GM12878 (cell line): Measurements from ENCODE around the gene LARGE1. TPM values are rescaled to one million over a fixed set of nuclear protein-coding genes. Genes with fewer than 3 reads are reported as not detected.
A peak's percentile ranks its signal among the peaks of the same experiment; 100 is the strongest.

Experiments used
- ATAC-seq: fragments of 200-7000 bp; cut with Tn5 transposase; 3 replicates; pipeline ENCODE4 v1.9.1; 2020; ENCODE audit warnings: mild to moderate bottlenecking, moderate library complexity
- BruUV-seq: library from RNA; stranded (reverse); fragments of 400-500 nt; replicated peaks from 2 replicates; lab custom pipeline; 2021; lab: Mats Ljungman, UMichigan
- CTCF ChIA-PET: fragments of 300-600 bp; sonication (Branson Sonifier 250); formaldehyde crosslinking; extraction: SDS; loops from one replicate; lab custom pipeline; 2021; ENCODE audit warnings: inconsistent platforms; lab: Yijun Ruan, JAX
- POLR2A ChIA-PET: fragments of 350-600 bp; formaldehyde crosslinking; extraction: SDS; loops from one replicate; lab custom pipeline; 2021; ENCODE audit warnings: inconsistent platforms; lab: Charles Lee
- RAD21 ChIA-PET: fragments of 300-600 bp; sonication (Branson Sonifier 250); formaldehyde crosslinking; loops from one replicate; lab custom pipeline; 2023; ENCODE audit warnings: antibody characterized with exemption; ENCODE audit not compliant: unreplicated experiment; lab: Charles Lee
- SMC1A ChIA-PET: fragments of 300-600 bp; sonication (Branson Sonifier 250); formaldehyde crosslinking; loops from one replicate; lab custom pipeline; 2023; ENCODE audit not compliant: unreplicated experiment, uncharacterized antibody; lab: Charles Lee
- DNase-seq: peaks from one replicate; pipeline ENCODE4 v3.0.0-alpha.2; 2011; ENCODE audit warnings: low read depth, low spot score
- FAIRE-seq: peaks from 3 replicates; lab custom pipeline; 2011; peaks lifted over from hg19 to GRCh38; lab: Jason Lieb, UNC
- H2AFZ ChIP-seq: 2 replicates; pipeline ENCODE4 v1.6.0; 2011; ENCODE audit warnings: low read depth, low read length, control low read depth; ENCODE audit not compliant: control insufficient read depth
- H3K27ac ChIP-seq: 2 replicates; pipeline ENCODE4 v1.5.1; 2011; ENCODE audit warnings: control low read depth; ENCODE audit not compliant: control insufficient read depth, insufficient read depth
- H3K27me3 ChIP-seq, 2 experiments: replicated peaks in 1 of 2; 2 replicates each; pipeline versions ENCODE4 v1.6.0 to v1.6.1; 2011; ENCODE audit warnings: low read length in 1 of 2; ENCODE audit not compliant: control insufficient read depth in 2 of 2, insufficient read depth in 2 of 2
- H3K36me3 ChIP-seq, 2 experiments: 2 replicates each; pipeline ENCODE4 v1.5.1; 2011; ENCODE audit warnings: low read length in 1 of 2; ENCODE audit not compliant: control insufficient read depth in 2 of 2, insufficient read depth in 2 of 2
- H3K4me1 ChIP-seq: 2 replicates; pipeline ENCODE4 v1.6.1; 2011; ENCODE audit warnings: mild to moderate bottlenecking, low read length, moderate library complexity, mixed read lengths; ENCODE audit not compliant: control insufficient read depth, insufficient read depth
- H3K4me2 ChIP-seq: 2 replicates; pipeline ENCODE4 v1.6.0; 2011; ENCODE audit warnings: control low read depth; ENCODE audit not compliant: control insufficient read depth, insufficient read depth
- H3K4me3 ChIP-seq: fragments of 200-600 bp; sonication (generic); 2 replicates; pipeline ENCODE4 v1.5.1; 2016
- H3K79me2 ChIP-seq: 2 replicates; pipeline ENCODE4 v1.6.0; 2011; ENCODE audit warnings: low read length; ENCODE audit not compliant: control insufficient read depth, insufficient read depth
- H3K9ac ChIP-seq: 2 replicates; pipeline ENCODE4 v1.8.0; 2011; ENCODE audit warnings: low read length, control low read depth, mixed read lengths; ENCODE audit not compliant: control insufficient read depth, insufficient read depth
- H3K9me3 ChIP-seq: replicated peaks from 3 replicates; pipeline ENCODE4 v1.5.1; 2011; ENCODE audit warnings: mild to moderate bottlenecking, low read length; ENCODE audit not compliant: control insufficient read depth, insufficient read depth
- H4K20me1 ChIP-seq: 2 replicates; pipeline ENCODE4 v1.6.0; 2011; ENCODE audit not compliant: control insufficient read depth, insufficient read depth
- CBX5 ChIP-seq: sonication (generic); IDR thresholded peaks from 2 replicates; pipeline ENCODE4 v1.6.1; 2016; ENCODE audit warnings: low read depth, moderate library complexity, mild to moderate bottlenecking, inconsistent platforms
- EGR1 ChIP-seq, 2 experiments: IDR thresholded peaks; 1 replicate in 1 of 2; 2 replicates in 1 of 2; pipeline ENCODE4 v1.6.1; 2011 to 2012; ENCODE audit warnings: low read depth in 2 of 2, low read length in 2 of 2, borderline replicate concordance in 1 of 2, mild to moderate bottlenecking in 1 of 2, moderate library complexity in 1 of 2
- HDAC2 ChIP-seq: fragments of 200-600 bp; sonication (generic); IDR thresholded peaks from 2 replicates; pipeline ENCODE4 v1.6.1; 2017
- IKZF2 ChIP-seq, 2 experiments: fragments of 450-650 bp; IDR thresholded peaks; 2 replicates each; pipeline ENCODE4 v1.6.1; 2017; ENCODE audit warnings: mild to moderate bottlenecking in 2 of 2, moderate library complexity in 2 of 2
- JUND ChIP-seq: IDR thresholded peaks from 2 replicates; pipeline ENCODE4 v1.6.1; 2012; ENCODE audit warnings: low read depth, mild to moderate bottlenecking, low read length, improper control_type of control experiment, moderate library complexity
- MEF2A ChIP-seq: IDR thresholded peaks from 2 replicates; pipeline ENCODE4 v1.6.1; 2011; ENCODE audit warnings: low read depth, mild to moderate bottlenecking, low read length, moderate library complexity; ENCODE audit not compliant: insufficient read depth
- NFIC ChIP-seq: IDR thresholded peaks from 2 replicates; pipeline ENCODE4 v1.6.1; 2012; ENCODE audit warnings: low read depth, mild to moderate bottlenecking, inconsistent platforms, low read length, moderate library complexity
- NFXL1 ChIP-seq: fragments of 450-650 bp; IDR thresholded peaks from 2 replicates; pipeline ENCODE4 v1.6.1; 2017; ENCODE audit warnings: antibody characterized with exemption, mild to moderate bottlenecking, borderline replicate concordance
- SMAD1 ChIP-seq: fragments of 450-650 bp; IDR thresholded peaks from 2 replicates; pipeline ENCODE4 v1.6.1; 2018; ENCODE audit warnings: mild to moderate bottlenecking, low read depth; ENCODE audit not compliant: partially characterized antibody
- SMARCA5 ChIP-seq: fragments of 450-650 bp; IDR thresholded peaks from 2 replicates; pipeline ENCODE4 v1.6.1; 2017; ENCODE audit warnings: mild to moderate bottlenecking
- ZBED1 ChIP-seq: IDR thresholded peaks from 2 replicates; pipeline ENCODE4 v1.6.1; 2016; ENCODE audit warnings: borderline replicate concordance
- ZZZ3 ChIP-seq: IDR thresholded peaks from 2 replicates; pipeline ENCODE4 v1.6.1; 2011; ENCODE audit warnings: low read depth; ENCODE audit not compliant: control insufficient read depth, insufficient read length
- WGBS: methylation state at CpG from one replicate; pipeline ENCODE4 v1.1.6; 2016; ENCODE audit warnings: low lambda C conversion rate; ENCODE audit not compliant: insufficient replicate concordance, insufficient coverage; ENCODE audit errors: missing lambda C conversion rate; 5-methylcytosine and 5-hydroxymethylcytosine counted together
- in situ Hi-C: fragments of 300-500 bp; cut with MboI; formaldehyde crosslinking; loops from 9 replicates; pipeline ENCODE4 v1.14.3; 2018; ENCODE audit warnings: mixed read lengths
- intact Hi-C: fragments of 100-400 bp; cut with micrococcal nuclease; formaldehyde crosslinking; loops from one replicate; pipeline ENCODE4 v1.14.2; 2022; ENCODE audit not compliant: unreplicated experiment
- polyA plus RNA-seq, 11 experiments: library from polyadenylated mRNA; depleted of rRNA in 4 of 11; unstranded in 6 of 11; stranded (reverse) in 5 of 11; fragments of >200 nt; fragmentation: Nextera tagmentation in 4 of 11; fragmentation: Illumina TruSeq in 1 of 11; extraction: Ambion mirVana in 4 of 11; extraction: Trizol in 1 of 11; gene quantifications; 1 replicate in 1 of 11; 2 replicates in 10 of 11; pipeline versions ENCODE4 v1.2.1 to v1.2.3, GENCODE V29; 2011 to 2016; ENCODE audit warnings: inconsistent platforms in 2 of 11, missing spikeins in 2 of 11, low read depth in 1 of 11
- total RNA-seq, 4 experiments: library from RNA; depleted of rRNA in 3 of 4; stranded (reverse); fragments of >200 nt in 3 of 4; fragmentation: Illumina TruSeq in 1 of 4; extraction: Trizol in 1 of 4; gene quantifications; 2 replicates each; pipeline versions ENCODE4 v1.2.1 to v1.2.3, GENCODE V29; 2013 to 2021
- TF ChIP-seq, protein P1 (sequence below): fragments of 450-650 bp; IDR thresholded peaks from 2 replicates; pipeline ENCODE4 v1.6.1; 2017; ENCODE audit warnings: borderline replicate concordance
- TF ChIP-seq, protein P2 (sequence below): IDR thresholded peaks from 2 replicates; pipeline ENCODE4 v1.6.1; 2011; ENCODE audit warnings: borderline replicate concordance, low read depth, mild to moderate bottlenecking, moderate library complexity, low read length; ENCODE audit not compliant: insufficient read depth, poor library complexity, severe bottlenecking
- TF ChIP-seq, protein P3 (sequence below): fragments of 150-350 bp; IDR thresholded peaks from 2 replicates; pipeline ENCODE4 v1.6.1; 2016; ENCODE audit warnings: low read depth, low read length

The LARGE1 gene
- total and polyA plus RNA-seq, 10 of the 15 experiments (the other 5 are each of a cell fraction or from before 2014, with no cell fraction given): 3.2 to 41.4 (median 17.3) TPM

DNA sequence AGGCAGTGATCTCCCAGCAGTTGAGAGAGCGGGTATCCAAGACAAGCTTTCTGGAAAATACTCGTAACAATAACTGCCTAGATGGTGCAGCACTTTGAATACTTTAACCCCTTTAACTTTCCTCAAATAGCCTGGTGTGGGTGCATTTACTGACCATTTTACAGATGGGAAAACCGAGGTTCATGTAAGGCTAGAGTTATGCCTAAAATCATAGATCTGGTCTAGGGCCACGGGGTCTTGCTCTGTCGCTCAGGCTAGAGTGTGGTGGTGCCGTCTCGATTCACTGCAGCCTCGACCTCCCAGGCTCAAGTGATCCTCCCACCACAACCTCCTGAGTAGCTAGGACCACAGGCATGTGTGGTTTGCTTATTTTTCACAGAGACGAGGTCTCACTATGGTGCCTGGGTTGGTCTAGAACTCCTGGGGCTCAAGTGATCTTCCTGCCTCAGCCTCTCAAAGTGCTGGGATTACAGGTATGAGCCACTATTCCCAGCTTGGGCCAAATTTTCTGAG lies 592.9 kb downstream of the LARGE1 start (continued):
- TF ChIP-seq, protein P1, sequence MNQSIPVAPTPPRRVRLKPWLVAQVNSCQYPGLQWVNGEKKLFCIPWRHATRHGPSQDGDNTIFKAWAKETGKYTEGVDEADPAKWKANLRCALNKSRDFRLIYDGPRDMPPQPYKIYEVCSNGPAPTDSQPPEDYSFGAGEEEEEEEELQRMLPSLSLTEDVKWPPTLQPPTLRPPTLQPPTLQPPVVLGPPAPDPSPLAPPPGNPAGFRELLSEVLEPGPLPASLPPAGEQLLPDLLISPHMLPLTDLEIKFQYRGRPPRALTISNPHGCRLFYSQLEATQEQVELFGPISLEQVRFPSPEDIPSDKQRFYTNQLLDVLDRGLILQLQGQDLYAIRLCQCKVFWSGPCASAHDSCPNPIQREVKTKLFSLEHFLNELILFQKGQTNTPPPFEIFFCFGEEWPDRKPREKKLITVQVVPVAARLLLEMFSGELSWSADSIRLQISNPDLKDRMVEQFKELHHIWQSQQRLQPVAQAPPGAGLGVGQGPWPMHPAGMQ: no peak
- TF ChIP-seq CBX5 (no peak), EGR1 (IDR thresholded peaks at IDR 0.05; ENCODE audit: borderline replicate concordance in 1 of 2, low read depth in 2 of 2, low read length in 2 of 2) (no peak)
- TF ChIP-seq, protein P2, sequence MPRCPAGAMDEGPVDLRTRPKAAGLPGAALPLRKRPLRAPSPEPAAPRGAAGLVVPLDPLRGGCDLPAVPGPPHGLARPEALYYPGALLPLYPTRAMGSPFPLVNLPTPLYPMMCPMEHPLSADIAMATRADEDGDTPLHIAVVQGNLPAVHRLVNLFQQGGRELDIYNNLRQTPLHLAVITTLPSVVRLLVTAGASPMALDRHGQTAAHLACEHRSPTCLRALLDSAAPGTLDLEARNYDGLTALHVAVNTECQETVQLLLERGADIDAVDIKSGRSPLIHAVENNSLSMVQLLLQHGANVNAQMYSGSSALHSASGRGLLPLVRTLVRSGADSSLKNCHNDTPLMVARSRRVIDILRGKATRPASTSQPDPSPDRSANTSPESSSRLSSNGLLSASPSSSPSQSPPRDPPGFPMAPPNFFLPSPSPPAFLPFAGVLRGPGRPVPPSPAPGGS: no peak

DNA sequence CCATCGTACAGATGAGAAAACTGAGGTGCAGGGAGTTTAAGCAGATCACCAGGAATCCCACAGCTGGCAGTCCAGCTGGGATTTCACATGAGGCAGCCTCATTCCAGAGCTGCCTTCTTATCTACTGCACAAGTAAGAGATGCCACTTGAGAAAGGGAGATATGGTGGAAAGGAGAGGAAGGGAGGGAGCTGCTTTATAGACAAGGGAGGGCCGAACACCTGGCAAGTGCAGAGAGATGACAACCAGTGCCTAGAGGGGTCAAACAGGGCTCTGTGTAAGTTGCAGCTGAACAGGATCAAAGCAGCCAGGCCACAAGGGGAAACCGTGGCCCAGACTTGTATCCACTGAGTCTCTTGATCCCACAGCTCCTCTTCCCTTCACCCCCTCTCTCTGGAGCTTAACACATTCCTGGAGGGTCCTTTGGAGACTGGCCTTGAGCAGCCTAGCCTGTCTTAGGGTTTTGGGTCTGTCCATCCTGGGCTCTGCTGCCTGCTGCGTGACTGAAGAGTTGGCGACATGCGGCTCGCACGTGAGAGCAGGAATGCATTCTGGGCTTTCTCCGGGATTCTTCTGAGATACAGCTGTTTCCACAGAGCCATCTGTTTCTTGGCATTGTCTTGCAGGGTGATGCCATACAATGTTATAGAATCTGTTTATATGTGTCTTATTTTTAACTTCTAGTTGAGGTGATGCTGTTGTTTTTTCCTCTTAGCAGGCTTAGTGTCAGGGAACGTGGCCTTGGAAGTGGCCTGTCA lies 593.6 kb downstream of the LARGE1 start:
- 89% methylated on average over 10 of the region's 10 CpGs for WGBS
- no peak for ATAC-seq
- RAD21 ChIA-PET: interaction anchor here (0.7 to 2.6 kb wide), 3 partner anchors 24 to 240 kb away, joined by 3 to 14 read pairs (median 6); no protein-coding TSS in a partner anchor
- no peaks in the 10 kb centered on the region for H3K27me3 ChIP-seq
- POLR2A ChIA-PET: interaction anchor here (0.7 kb wide), 1 partner anchor 527 kb away, joined by 3 read pairs; no protein-coding TSS in a partner anchor
- no peak overlapping the region for H3K4me3 ChIP-seq
- peaks cover 0 to 2% of the 10 kb centered on the region in 2 experiments; a peak in 2 of 4 replicates for H3K36me3 ChIP-seq
- CTCF ChIA-PET: interaction anchor here (0.8 to 2.6 kb wide), 7 partner anchors 18 to 253 kb away, joined by 3 to 10 read pairs (median 5); no protein-coding TSS in a partner anchor
- SMC1A ChIA-PET: interaction anchor here (0.6 to 3.2 kb wide), 14 partner anchors 8 to 592 kb away, joined by 3 to 15 read pairs (median 4); no protein-coding TSS in a partner anchor
- H4K20me1 ChIP-seq: no peaks in the 10 kb centered on the region
- in situ Hi-C loops (no loop called here), intact Hi-C loops (no loop called here)
- H3K27ac ChIP-seq: peak overlapping the region; percentile 63
- FAIRE-seq: no peak
- peak overlapping the region; percentile 51; the same call in 1 of the 2 replicates for H3K4me2 ChIP-seq
- H3K79me2 ChIP-seq: no peaks in the 10 kb centered on the region
- H3K4me1 ChIP-seq: peaks cover 24% of the 10 kb centered on the region
- no peak overlapping the region for H2AFZ ChIP-seq
- no peaks in the 10 kb centered on the region for H3K9me3 ChIP-seq
- BruUV-seq: no TSS peak
- DNase-seq: no peak
- no peak overlapping the region for H3K9ac ChIP-seq
- no peak for TF ChIP-seq ZBED1
- no peak for TF ChIP-seq ZZZ3
- no peak for TF ChIP-seq HDAC2
- TF ChIP-seq MEF2A: no peak
- TF ChIP-seq NFIC: no peak
- TF ChIP-seq NFXL1: no peak
- TF ChIP-seq SMAD1: no peak
- TF ChIP-seq JUND: no peak
- no peak for TF ChIP-seq IKZF2 (IDR thresholded peaks at IDR 0.05)
- TF ChIP-seq, protein P3, sequence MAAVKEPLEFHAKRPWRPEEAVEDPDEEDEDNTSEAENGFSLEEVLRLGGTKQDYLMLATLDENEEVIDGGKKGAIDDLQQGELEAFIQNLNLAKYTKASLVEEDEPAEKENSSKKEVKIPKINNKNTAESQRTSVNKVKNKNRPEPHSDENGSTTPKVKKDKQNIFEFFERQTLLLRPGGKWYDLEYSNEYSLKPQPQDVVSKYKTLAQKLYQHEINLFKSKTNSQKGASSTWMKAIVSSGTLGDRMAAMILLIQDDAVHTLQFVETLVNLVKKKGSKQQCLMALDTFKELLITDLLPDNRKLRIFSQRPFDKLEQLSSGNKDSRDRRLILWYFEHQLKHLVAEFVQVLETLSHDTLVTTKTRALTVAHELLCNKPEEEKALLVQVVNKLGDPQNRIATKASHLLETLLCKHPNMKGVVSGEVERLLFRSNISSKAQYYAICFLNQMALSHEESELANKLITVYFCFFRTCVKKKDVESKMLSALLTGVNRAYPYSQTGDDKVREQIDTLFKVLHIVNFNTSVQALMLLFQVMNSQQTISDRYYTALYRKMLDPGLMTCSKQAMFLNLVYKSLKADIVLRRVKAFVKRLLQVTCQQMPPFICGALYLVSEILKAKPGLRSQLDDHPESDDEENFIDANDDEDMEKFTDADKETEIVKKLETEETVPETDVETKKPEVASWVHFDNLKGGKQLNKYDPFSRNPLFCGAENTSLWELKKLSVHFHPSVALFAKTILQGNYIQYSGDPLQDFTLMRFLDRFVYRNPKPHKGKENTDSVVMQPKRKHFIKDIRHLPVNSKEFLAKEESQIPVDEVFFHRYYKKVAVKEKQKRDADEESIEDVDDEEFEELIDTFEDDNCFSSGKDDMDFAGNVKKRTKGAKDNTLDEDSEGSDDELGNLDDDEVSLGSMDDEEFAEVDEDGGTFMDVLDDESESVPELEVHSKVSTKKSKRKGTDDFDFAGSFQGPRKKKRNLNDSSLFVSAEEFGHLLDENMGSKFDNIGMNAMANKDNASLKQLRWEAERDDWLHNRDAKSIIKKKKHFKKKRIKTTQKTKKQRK: no peak
- TF ChIP-seq SMARCA5: no peak
